ENCODE data around the gene RBBP4.
A peak's percentile ranks its signal among the peaks of the same experiment; 100 is the strongest.

Gene RBBP4

DNA sequence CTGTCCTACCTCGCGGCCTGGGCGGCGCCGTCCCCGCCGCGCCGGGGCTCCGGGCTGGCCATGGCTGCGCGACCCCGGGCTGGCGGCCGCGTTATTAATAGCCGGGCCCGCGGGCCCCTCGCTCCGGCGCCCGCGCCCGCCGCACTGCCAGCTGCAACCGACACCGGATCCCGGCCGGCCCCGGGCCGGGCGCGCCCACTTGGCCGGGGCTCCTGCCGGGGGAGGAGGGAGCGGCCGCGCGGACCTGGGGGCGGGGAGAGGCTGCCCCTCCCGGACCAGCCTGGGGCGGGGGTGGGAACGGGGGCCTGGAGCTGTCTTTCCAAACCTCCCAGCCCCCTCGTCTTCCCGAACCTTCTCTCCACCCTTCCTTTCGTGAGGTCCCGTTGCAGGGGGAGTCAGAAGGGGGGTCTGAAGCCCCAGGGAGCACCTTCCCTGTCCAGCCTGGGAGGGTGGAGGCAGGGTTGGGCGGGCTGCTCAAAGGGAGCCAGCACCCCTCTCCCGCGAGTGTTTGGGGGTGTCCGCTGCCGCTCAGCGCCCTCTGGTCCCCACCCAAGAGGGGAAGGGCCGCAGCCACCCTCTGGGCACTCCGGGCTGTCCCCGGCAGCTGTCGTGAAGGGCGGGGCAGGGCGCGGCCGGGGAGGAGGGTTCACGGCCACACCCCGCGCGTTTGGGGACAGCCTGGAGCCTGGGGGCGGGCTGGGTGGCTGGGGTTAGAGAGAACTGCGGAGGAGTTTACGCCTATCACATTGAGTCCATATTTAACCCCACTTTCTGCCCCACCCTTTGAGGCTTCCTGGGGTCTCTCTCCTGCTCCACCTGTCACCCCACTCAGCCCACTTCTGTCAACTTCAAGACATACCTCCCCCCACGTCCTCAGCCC is 51.8 kb downstream of the RBBP4 start, which contains the start of gene SYNC:
Gene SYNC, minus strand, starts transcription at position 172 of the 880 bp plus-strand sequence. Its CDS starts 110 bp downstream, at position 62.
- H3K36me3 ChIP-seq (replicated peaks; ENCODE audit: insufficient read depth, low read length): no peaks in the 10 kb centered on the region
- DNase-seq: no peak
- no peaks in the 10 kb centered on the region for H3K4me1 ChIP-seq (ENCODE audit: low read length)
- H3F3A ChIP-seq (ENCODE audit: insufficient read depth, low read length): no peaks in the 10 kb centered on the region
- H3K27me3 ChIP-seq (replicated peaks; ENCODE audit: insufficient read depth, low read length): peaks cover 9% of the 10 kb centered on the region; the same call in 1 of the 2 replicates
- no peaks in the 10 kb centered on the region for H3K9me3 ChIP-seq (replicated peaks; ENCODE audit: insufficient read depth, low read length)
- H4K20me1 ChIP-seq (ENCODE audit: insufficient read depth, low read length): no peaks in the 10 kb centered on the region
- H3K4me2 ChIP-seq (ENCODE audit: low read depth, low read length): peak within 1 kb of the TSS; percentile 92
- H3K4me3 ChIP-seq (ENCODE audit: low read length): peak within 1 kb of the TSS; percentile 58
- H2AFZ ChIP-seq (ENCODE audit: low read length): peak within 1 kb of the TSS; percentile 65
- no peaks in the 10 kb centered on the region for H3K9me2 ChIP-seq (replicated peaks; ENCODE audit: insufficient read depth, low read length)
- TF ChIP-seq EZH2phosphoT487 (IDR thresholded peaks at IDR 0.05; ENCODE audit: low read length): no peak
- TF ChIP-seq, protein P1, sequence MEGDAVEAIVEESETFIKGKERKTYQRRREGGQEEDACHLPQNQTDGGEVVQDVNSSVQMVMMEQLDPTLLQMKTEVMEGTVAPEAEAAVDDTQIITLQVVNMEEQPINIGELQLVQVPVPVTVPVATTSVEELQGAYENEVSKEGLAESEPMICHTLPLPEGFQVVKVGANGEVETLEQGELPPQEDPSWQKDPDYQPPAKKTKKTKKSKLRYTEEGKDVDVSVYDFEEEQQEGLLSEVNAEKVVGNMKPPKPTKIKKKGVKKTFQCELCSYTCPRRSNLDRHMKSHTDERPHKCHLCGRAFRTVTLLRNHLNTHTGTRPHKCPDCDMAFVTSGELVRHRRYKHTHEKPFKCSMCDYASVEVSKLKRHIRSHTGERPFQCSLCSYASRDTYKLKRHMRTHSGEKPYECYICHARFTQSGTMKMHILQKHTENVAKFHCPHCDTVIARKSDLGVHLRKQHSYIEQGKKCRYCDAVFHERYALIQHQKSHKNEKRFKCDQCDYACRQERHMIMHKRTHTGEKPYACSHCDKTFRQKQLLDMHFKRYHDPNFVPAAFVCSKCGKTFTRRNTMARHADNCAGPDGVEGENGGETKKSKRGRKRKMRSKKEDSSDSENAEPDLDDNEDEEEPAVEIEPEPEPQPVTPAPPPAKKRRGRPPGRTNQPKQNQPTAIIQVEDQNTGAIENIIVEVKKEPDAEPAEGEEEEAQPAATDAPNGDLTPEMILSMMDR (IDR thresholded peaks at IDR 0.05; ENCODE audit: low read length): no peak
- TF ChIP-seq EZH2 (optimal IDR thresholded peaks at IDR 0.05; ENCODE audit: low read depth, low read length): no peak
- H3K27ac ChIP-seq (ENCODE audit: low read length): no peak within 1 kb of the TSS
- no peak within 1 kb of the TSS for H3K9ac ChIP-seq (ENCODE audit: low read length)
- no peaks in the 10 kb centered on the region for H3K79me2 ChIP-seq (ENCODE audit: low read length)

DNA sequence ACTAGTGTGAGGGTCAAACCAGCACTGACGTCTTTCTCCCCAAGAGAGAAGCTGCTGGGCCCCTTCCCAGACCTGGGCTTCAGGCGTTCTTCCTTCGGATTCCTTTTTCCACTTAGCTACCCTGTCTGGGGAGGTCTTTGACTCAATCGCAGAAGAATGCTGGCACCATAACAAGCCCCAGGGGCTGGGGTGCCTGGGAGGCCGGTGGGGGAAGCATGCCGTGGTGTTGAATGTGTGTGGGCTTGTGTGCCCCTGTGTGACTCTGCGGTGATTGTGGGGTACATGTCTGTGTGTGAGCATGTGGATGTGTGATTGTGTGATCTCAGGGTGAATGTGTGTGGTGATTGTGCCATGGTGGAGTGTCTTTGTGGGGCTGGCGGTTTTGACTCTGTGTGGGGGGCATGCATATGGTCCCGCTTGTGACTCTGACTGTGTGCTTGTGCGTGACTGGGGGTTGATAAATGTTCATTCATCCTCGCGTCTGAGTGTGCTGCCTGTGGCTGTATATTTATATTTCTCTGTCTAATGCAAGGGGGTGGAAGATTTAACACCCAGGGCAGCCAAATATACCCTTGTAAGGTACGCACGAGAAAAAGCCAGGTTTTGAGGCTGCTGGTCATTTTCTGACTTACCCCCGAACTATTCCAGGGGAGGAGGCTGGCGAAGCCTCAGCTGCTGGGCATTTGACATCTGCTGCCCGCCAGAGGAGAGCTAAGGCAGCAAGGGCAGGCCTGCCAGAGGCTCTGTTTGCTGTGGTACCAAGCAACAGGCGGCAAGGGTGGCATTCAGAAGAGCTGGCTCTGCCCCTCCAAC is 52.7 kb downstream of the RBBP4 start:
- H3K4me3 ChIP-seq (ENCODE audit: low read length): no peak overlapping the region
- H2AFZ ChIP-seq (ENCODE audit: low read length): no peak overlapping the region
- no peaks in the 10 kb centered on the region for H3K36me3 ChIP-seq (replicated peaks; ENCODE audit: insufficient read depth, low read length)
- H3K79me2 ChIP-seq (ENCODE audit: low read length): no peaks in the 10 kb centered on the region
- no peak for TF ChIP-seq EZH2phosphoT487 (IDR thresholded peaks at IDR 0.05; ENCODE audit: low read length)
- no peak for TF ChIP-seq EZH2 (optimal IDR thresholded peaks at IDR 0.05; ENCODE audit: low read depth, low read length)
- 0 out of 2 replicates have a peak overlapping the region, but pooled peaks have one; percentile 92 for H3K4me2 ChIP-seq (ENCODE audit: low read depth, low read length)
- no peak for DNase-seq
- no peak overlapping the region for H3K9ac ChIP-seq (ENCODE audit: low read length)
- no peaks in the 10 kb centered on the region for H3K9me2 ChIP-seq (replicated peaks; ENCODE audit: insufficient read depth, low read length)
- no peaks in the 10 kb centered on the region for H4K20me1 ChIP-seq (ENCODE audit: insufficient read depth, low read length)
- peaks cover 9% of the 10 kb centered on the region; the same call in 1 of the 2 replicates for H3K27me3 ChIP-seq (replicated peaks; ENCODE audit: insufficient read depth, low read length)
- no peaks in the 10 kb centered on the region for H3K4me1 ChIP-seq (ENCODE audit: low read length)
- no peaks in the 10 kb centered on the region for H3F3A ChIP-seq (ENCODE audit: insufficient read depth, low read length)
- no peak overlapping the region for H3K27ac ChIP-seq (ENCODE audit: low read length)
- no peaks in the 10 kb centered on the region for H3K9me3 ChIP-seq (replicated peaks; ENCODE audit: insufficient read depth, low read length)

- TF ChIP-seq, protein P1 (IDR thresholded peaks at IDR 0.05; ENCODE audit: low read length): no peak
- TF ChIP-seq EZH2phosphoT487 (IDR thresholded peaks at IDR 0.05; ENCODE audit: low read length): no peak
- no peak for TF ChIP-seq EZH2 (optimal IDR thresholded peaks at IDR 0.05; ENCODE audit: low read depth, low read length)
- no peak for DNase-seq
- H3K9me3 ChIP-seq (replicated peaks; ENCODE audit: insufficient read depth, low read length): no peaks in the 10 kb centered on the region
- H3K27ac ChIP-seq (ENCODE audit: low read length): no peak overlapping the region
- H3K9me2 ChIP-seq (replicated peaks; ENCODE audit: insufficient read depth, low read length): no peaks in the 10 kb centered on the region
- H3K79me2 ChIP-seq (ENCODE audit: low read length): no peaks in the 10 kb centered on the region
- H3K4me2 ChIP-seq (ENCODE audit: low read depth, low read length): no peak overlapping the region
- no peaks in the 10 kb centered on the region for H3F3A ChIP-seq (ENCODE audit: insufficient read depth, low read length)
- no peaks in the 10 kb centered on the region for H3K36me3 ChIP-seq (replicated peaks; ENCODE audit: insufficient read depth, low read length)
- no peaks in the 10 kb centered on the region for H4K20me1 ChIP-seq (ENCODE audit: insufficient read depth, low read length)
- H3K4me1 ChIP-seq (ENCODE audit: low read length): no peaks in the 10 kb centered on the region
- H3K27me3 ChIP-seq (replicated peaks; ENCODE audit: insufficient read depth, low read length): peaks cover 9% of the 10 kb centered on the region; the same call in 1 of the 2 replicates
- no peak overlapping the region for H3K9ac ChIP-seq (ENCODE audit: low read length)
- H3K4me3 ChIP-seq (ENCODE audit: low read length): no peak overlapping the region
- no peak overlapping the region for H2AFZ ChIP-seq (ENCODE audit: low read length)
These were observed 54.5 kb downstream of the RBBP4 start for GRCh38 chr1:32705516-32705915.
